ENCODE measurements around the gene ZNF750.

DNA sequence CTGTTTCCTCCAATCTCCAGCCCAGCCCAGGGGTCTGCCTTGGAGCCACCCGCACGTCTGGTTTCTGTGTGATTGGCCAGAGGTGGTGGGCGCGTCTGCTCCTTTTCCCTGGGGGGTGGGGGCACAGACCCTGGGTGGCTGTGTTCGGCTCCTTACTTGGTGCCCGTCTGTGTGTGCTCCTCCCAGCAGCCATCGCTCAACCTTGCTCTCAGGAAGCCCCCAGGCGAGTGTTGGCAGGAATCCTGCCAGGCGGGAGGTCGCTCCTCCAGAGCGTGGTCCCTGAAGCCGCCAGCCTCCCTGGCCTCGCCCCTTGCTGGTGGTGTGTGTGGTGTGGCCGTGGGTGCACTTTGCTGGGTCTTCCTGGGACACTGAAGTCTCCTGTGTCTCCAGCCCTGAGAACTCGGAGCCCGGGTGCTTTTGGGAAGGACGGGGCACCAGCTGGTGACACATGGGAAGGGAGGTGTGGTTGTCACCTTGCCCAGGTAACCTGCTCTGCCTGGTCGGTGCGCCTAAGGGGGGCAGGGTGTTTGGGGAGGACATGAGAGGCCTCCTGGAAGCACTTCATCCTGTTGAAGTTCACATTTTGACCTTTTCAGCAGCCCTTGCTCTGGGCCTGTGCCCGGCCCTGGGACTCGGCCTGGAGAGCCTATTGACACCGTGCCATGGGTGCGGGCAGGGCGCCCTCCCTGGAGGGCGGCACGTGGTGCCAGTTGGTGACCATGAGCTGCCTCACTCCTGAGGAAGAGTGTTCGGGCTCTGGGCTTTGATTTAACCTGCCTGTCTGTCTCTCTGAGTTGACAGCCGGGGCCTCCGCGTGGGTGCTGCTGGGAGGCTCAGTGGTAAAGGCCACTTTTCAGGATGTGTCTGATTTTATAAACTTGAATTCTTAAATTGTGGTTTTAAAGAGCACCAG is 49.0 kb upstream of the ZNF750 start:
- TF ChIP-seq, protein P1, sequence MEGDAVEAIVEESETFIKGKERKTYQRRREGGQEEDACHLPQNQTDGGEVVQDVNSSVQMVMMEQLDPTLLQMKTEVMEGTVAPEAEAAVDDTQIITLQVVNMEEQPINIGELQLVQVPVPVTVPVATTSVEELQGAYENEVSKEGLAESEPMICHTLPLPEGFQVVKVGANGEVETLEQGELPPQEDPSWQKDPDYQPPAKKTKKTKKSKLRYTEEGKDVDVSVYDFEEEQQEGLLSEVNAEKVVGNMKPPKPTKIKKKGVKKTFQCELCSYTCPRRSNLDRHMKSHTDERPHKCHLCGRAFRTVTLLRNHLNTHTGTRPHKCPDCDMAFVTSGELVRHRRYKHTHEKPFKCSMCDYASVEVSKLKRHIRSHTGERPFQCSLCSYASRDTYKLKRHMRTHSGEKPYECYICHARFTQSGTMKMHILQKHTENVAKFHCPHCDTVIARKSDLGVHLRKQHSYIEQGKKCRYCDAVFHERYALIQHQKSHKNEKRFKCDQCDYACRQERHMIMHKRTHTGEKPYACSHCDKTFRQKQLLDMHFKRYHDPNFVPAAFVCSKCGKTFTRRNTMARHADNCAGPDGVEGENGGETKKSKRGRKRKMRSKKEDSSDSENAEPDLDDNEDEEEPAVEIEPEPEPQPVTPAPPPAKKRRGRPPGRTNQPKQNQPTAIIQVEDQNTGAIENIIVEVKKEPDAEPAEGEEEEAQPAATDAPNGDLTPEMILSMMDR (conservative IDR thresholded peaks at IDR 0.05) = no peak
- no peak for TF ChIP-seq EZH2 (IDR thresholded peaks at IDR 0.05; ENCODE audit: low read depth)
